HEK293 (cell line): ENCODE results near the gene HELLS.
A peak's percentile ranks its signal among the peaks of the same experiment; 100 is the strongest.

Source experiments
- CTCF ChIA-PET: fragments of 350-600 bp; formaldehyde crosslinking; extraction: SDS; loops from one replicate; lab custom pipeline; 2021; ENCODE audit warnings: antibody characterized with exemption; lab: Yijun Ruan, JAX
- POLR2A ChIA-PET: fragments of 300-600 bp; formaldehyde crosslinking; extraction: SDS; loops from one replicate; lab custom pipeline; 2020; ENCODE audit warnings: antibody characterized with exemption, inconsistent platforms; lab: Yijun Ruan, JAX
- H3K27ac ChIP-seq: fragments of 200-500 bp; sonication (Bioruptor generic); 2 replicates; pipeline ENCODE4 v1.5.1; 2014; ENCODE audit warnings: low read depth, low read length, control low read depth, inconsistent platforms; ENCODE audit errors: extremely low read depth
- H3K36me3 ChIP-seq, 2 experiments: fragments of 200-500 bp in 1 of 2; sonication (Bioruptor generic) in 1 of 2; 1 replicate in 1 of 2; 2 replicates in 1 of 2; pipeline ENCODE4 v1.5.1; 2014 to 2017; ENCODE audit warnings: inconsistent platforms in 2 of 2, low read length in 2 of 2; ENCODE audit not compliant: control insufficient read depth in 2 of 2, insufficient read depth in 1 of 2
- H3K4me1 ChIP-seq: fragments of 200-500 bp; sonication (Bioruptor generic); 2 replicates; pipeline ENCODE4 v1.5.1; 2014; ENCODE audit warnings: mild to moderate bottlenecking, low read length, inconsistent platforms; ENCODE audit not compliant: control insufficient read depth, insufficient read depth
- H3K4me3 ChIP-seq: 2 replicates; pipeline ENCODE4 v1.5.1; 2011; ENCODE audit warnings: low read depth, mild to moderate bottlenecking, control low read depth, low read length, moderate library complexity
- H3K9me3 ChIP-seq: fragments of 200-500 bp; sonication (Bioruptor generic); 2 replicates; pipeline ENCODE4 v1.5.1; 2014; ENCODE audit warnings: low read depth, low read length, inconsistent platforms; ENCODE audit not compliant: control insufficient read depth, insufficient read depth
- FEZF1 ChIP-seq: fragments of 450-650 bp; formaldehyde crosslinking; IDR thresholded peaks from 2 replicates; pipeline ENCODE4 v1.5.1; 2016; ENCODE audit warnings: missing biosample characterization, missing genetic modification characterization
- PRDM1 ChIP-seq: fragments of 450-650 bp; formaldehyde crosslinking; IDR thresholded peaks from 2 replicates; pipeline ENCODE4; 2016; ENCODE audit warnings: missing biosample characterization, missing genetic modification characterization
- REPIN1 ChIP-seq: fragments of 450-650 bp; formaldehyde crosslinking; IDR thresholded peaks from 2 replicates; pipeline ENCODE4 v1.5.1; 2017; ENCODE audit warnings: missing biosample characterization, missing genetic modification characterization, low read depth
- TRIM28 ChIP-seq: IDR thresholded peaks from 2 replicates; pipeline ENCODE4 v1.6.1; 2011; ENCODE audit warnings: low read length, control low read depth, borderline replicate concordance
- WT1 ChIP-seq: fragments of 450-650 bp; formaldehyde crosslinking; IDR thresholded peaks from 2 replicates; pipeline ENCODE4 v1.5.1; 2016; ENCODE audit warnings: missing biosample characterization, missing genetic modification characterization
- ZNF10 ChIP-seq: fragments of 450-650 bp; formaldehyde crosslinking; IDR thresholded peaks from 2 replicates; pipeline ENCODE4 v1.5.1; 2017; ENCODE audit warnings: missing biosample characterization, missing genetic modification characterization
- ZNF16 ChIP-seq: fragments of 450-650 bp; formaldehyde crosslinking; IDR thresholded peaks from 2 replicates; pipeline ENCODE4 v1.5.1; 2016; ENCODE audit warnings: low read depth, missing biosample characterization, missing genetic modification characterization
- ZNF214 ChIP-seq: fragments of 450-650 bp; formaldehyde crosslinking; IDR thresholded peaks from 2 replicates; pipeline ENCODE4 v1.5.1; 2017; ENCODE audit warnings: missing biosample characterization, mild to moderate bottlenecking, missing genetic modification characterization, borderline replicate concordance
- ZNF223 ChIP-seq: fragments of 450-650 bp; formaldehyde crosslinking; IDR thresholded peaks from 2 replicates; pipeline ENCODE4 v1.5.1; 2016; ENCODE audit warnings: missing biosample characterization, missing genetic modification characterization
- ZNF311 ChIP-seq: fragments of 450-650 bp; formaldehyde crosslinking; IDR thresholded peaks from 2 replicates; pipeline ENCODE4 v1.5.1; 2017; ENCODE audit warnings: missing biosample characterization, missing genetic modification characterization, borderline replicate concordance
- ZNF324 ChIP-seq: fragments of 450-650 bp; formaldehyde crosslinking; IDR thresholded peaks from 2 replicates; pipeline ENCODE4 v1.5.1; 2016; ENCODE audit warnings: missing biosample characterization, missing genetic modification characterization
- ZNF354C ChIP-seq: fragments of 450-650 bp; formaldehyde crosslinking; IDR thresholded peaks from 2 replicates; pipeline ENCODE4 v1.5.1; 2016; ENCODE audit warnings: missing biosample characterization, missing genetic modification characterization, low read depth, borderline replicate concordance
- ZNF521 ChIP-seq: fragments of 450-650 bp; formaldehyde crosslinking; IDR thresholded peaks from 2 replicates; pipeline ENCODE4 v1.5.1; 2017; ENCODE audit warnings: missing biosample characterization, mild to moderate bottlenecking, missing genetic modification characterization
- ZNF558 ChIP-seq: fragments of 450-650 bp; formaldehyde crosslinking; IDR thresholded peaks from 2 replicates; pipeline ENCODE4 v1.5.1; 2016; ENCODE audit warnings: missing biosample characterization, missing genetic modification characterization
- ZNF560 ChIP-seq: fragments of 450-650 bp; formaldehyde crosslinking; IDR thresholded peaks from 2 replicates; pipeline ENCODE4 v1.5.1; 2017; ENCODE audit warnings: missing biosample characterization, missing genetic modification characterization, borderline replicate concordance
- ZNF585B ChIP-seq: fragments of 450-650 bp; formaldehyde crosslinking; IDR thresholded peaks from 2 replicates; pipeline ENCODE4 v1.5.1; 2016; ENCODE audit warnings: missing biosample characterization, missing genetic modification characterization
- ZNF610 ChIP-seq: fragments of 450-650 bp; formaldehyde crosslinking; IDR thresholded peaks from 2 replicates; pipeline ENCODE4 v1.5.1; 2016; ENCODE audit warnings: missing biosample characterization, missing genetic modification characterization, borderline replicate concordance
- ZNF629 ChIP-seq: fragments of 450-650 bp; formaldehyde crosslinking; IDR thresholded peaks from 2 replicates; pipeline ENCODE4 v1.5.1; 2017; ENCODE audit warnings: missing biosample characterization, missing genetic modification characterization
- ZNF658 ChIP-seq: fragments of 450-650 bp; formaldehyde crosslinking; IDR thresholded peaks from 2 replicates; pipeline ENCODE4; 2016; ENCODE audit warnings: missing biosample characterization, missing genetic modification characterization
- ZNF777 ChIP-seq: fragments of 450-650 bp; formaldehyde crosslinking; IDR thresholded peaks from 2 replicates; pipeline ENCODE4 v1.5.1; 2017; ENCODE audit warnings: missing biosample characterization, missing genetic modification characterization, borderline replicate concordance
- ZNF785 ChIP-seq: fragments of 450-650 bp; formaldehyde crosslinking; IDR thresholded peaks from 2 replicates; pipeline ENCODE4 v1.5.1; 2016; ENCODE audit warnings: missing biosample characterization, missing genetic modification characterization
- TF ChIP-seq, protein P1 (sequence below): fragments of 450-650 bp; formaldehyde crosslinking; IDR thresholded peaks from 2 replicates; pipeline ENCODE4 v1.5.1; 2016; ENCODE audit warnings: missing biosample characterization, missing genetic modification characterization
- TF ChIP-seq, protein P2 (sequence below): fragments of 450-650 bp; formaldehyde crosslinking; IDR thresholded peaks from 2 replicates; pipeline ENCODE4 v1.5.1; 2016; ENCODE audit warnings: missing biosample characterization, missing genetic modification characterization
- TF ChIP-seq, protein P3 (sequence below): fragments of 450-650 bp; formaldehyde crosslinking; IDR thresholded peaks from 2 replicates; pipeline ENCODE4 v1.5.1; 2016; ENCODE audit warnings: missing biosample characterization, missing genetic modification characterization
- TF ChIP-seq, protein P4 (sequence below): fragments of 450-650 bp; formaldehyde crosslinking; IDR thresholded peaks from 2 replicates; pipeline ENCODE4 v1.5.1; 2016; ENCODE audit warnings: missing biosample characterization, missing genetic modification characterization

Gene HELLS

DNA sequence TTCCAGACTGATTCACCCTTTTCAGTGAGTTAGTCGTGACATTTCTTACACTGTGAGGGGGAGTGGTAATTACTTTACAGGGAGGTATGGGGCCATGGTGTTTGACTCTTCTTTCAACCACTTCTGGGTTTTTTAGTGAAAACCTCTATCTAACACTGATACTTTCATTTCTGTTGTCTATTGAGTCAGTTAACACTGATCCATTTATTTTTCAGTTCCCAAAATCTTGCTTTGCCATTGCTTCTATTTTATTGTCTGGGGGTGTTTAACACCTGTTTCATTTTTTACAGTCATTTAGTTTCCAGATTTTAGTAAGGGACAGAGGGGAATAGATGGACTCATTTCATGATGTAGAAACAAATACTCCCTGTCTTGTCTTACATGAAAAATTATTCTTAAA lies 61.5 kb downstream of the HELLS start (continued):
- TF ChIP-seq ZNF311 (tag by site-specific recombination) (no peak), ZNF10 (tag by site-specific recombination) (no peak), PRDM1 (tag by site-specific recombination) (no peak), ZNF610 (tag by site-specific recombination) (no peak)

DNA sequence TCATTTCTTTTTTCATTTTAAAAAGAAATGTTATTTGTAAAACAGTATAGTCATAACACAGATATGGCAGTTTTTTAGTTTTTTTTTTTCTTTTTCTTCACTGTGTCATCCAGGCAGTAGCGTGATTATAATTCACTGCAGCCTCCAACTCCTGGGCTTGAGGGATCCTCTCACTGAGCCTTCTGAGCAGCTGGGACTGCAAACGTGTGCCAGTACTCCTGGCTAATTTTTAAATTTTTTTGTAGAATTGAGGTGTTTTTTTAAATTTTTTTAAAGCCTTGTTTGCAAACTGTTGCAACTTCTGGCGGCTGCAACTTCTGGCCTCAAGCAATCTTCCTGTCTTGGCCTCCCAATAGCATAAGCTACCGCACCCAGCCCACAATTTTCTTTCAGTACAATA lies 63.0 kb downstream of the HELLS start:
- Histone ChIP-seq H3K4me3 (no peak overlapping the region), H3K36me3 (peaks cover 59 to 64% of the 10 kb centered on the region in 2 experiments), H3K27ac (no peak overlapping the region), H3K4me1 (no peaks in the 10 kb centered on the region), H3K9me3 (no peaks in the 10 kb centered on the region)
- CTCF ChIA-PET = interaction anchor here (0.7 kb wide), 1 partner anchor 656 kb away, joined by 4 read pairs; no protein-coding TSS in a partner anchor
- POLR2A ChIA-PET = no interaction called here
- TF ChIP-seq, protein P1, sequence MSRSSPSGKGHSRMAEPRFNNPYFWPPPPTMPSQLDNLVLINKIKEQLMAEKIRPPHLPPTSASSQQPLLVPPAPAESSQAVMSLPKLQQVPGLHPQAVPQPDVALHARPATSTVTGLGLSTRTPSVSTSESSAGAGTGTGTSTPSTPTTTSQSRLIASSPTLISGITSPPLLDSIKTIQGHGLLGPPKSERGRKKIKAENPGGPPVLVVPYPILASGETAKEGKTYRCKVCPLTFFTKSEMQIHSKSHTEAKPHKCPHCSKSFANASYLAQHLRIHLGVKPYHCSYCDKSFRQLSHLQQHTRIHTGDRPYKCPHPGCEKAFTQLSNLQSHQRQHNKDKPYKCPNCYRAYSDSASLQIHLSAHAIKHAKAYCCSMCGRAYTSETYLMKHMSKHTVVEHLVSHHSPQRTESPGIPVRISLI (tag by site-specific recombination) = 0 out of 2 replicates have a peak, but pooled peaks have one; percentile 36
- TF ChIP-seq ZNF223 = no peak

DNA sequence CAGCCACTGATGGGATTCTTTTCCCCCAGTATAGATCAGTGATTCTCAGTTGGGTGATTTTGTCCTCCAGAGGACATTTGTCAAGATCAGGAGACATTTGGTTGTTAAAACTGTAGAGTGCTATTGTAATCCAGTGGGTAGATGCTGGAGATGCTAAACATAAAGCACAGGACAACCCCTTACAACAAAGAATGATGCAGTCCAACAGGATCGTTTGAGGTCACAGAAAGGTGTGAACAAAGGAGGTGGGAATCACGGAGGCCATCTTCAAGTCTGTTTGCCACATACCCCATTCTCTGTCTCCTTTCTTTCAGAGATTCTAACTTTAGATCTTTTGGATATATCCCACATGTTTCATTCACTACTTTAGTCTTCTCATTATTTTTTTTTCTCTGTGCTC lies 69.0 kb downstream of the HELLS start:
- no peak overlapping the region for H3K27ac ChIP-seq
- ChIA-PET CTCF (no interaction called here), POLR2A (no interaction called here)
- TF ChIP-seq ZNF560 (tag by site-specific recombination) = no peak
- TF ChIP-seq ZNF585B (tag by site-specific recombination) = no peak
- TF ChIP-seq, protein P2, sequence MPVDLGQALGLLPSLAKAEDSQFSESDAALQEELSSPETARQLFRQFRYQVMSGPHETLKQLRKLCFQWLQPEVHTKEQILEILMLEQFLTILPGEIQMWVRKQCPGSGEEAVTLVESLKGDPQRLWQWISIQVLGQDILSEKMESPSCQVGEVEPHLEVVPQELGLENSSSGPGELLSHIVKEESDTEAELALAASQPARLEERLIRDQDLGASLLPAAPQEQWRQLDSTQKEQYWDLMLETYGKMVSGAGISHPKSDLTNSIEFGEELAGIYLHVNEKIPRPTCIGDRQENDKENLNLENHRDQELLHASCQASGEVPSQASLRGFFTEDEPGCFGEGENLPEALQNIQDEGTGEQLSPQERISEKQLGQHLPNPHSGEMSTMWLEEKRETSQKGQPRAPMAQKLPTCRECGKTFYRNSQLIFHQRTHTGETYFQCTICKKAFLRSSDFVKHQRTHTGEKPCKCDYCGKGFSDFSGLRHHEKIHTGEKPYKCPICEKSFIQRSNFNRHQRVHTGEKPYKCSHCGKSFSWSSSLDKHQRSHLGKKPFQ = peak; percentile 54; the same call in 1 of the 2 replicates
- no peak for TF ChIP-seq ZNF324 (tag by site-specific recombination)
- no peak for TF ChIP-seq ZNF785 (tag by site-specific recombination)
- no peak for TF ChIP-seq ZNF777 (tag by site-specific recombination)
- no peak overlapping the region for H3K4me3 ChIP-seq
- peaks cover 18 to 26% of the 10 kb centered on the region in 2 experiments for H3K36me3 ChIP-seq
- no peaks in the 10 kb centered on the region for H3K9me3 ChIP-seq
- H3K4me1 ChIP-seq = 0 out of 2 replicates have a peak, but pooled peaks cover 3% of the 10 kb centered on the region

DNA sequence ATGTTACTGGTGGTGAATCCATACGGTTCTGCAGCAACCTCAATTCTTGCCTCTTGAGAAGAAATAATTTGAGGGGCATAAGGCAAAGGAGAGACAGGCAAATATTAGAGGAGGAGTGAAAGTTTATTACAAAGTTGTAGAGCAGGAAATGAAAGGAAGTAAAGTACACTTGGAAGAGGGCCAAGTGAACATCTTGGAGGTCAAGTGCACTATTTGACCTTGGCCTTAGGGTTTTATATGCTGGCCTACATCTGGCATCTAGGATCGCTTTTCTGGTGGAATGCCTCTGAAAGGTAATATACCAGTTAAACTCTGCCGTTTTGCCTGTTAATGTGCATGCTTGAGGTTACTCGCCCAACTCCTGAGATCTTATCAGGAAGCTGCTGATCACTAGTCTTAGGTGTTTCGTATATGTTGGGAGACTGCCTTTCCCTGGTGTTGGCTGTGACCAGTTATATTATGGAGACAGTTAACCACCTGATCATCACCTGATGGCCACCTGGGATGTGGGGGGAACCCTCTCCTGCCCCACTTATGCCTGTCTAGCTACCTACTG lies 71.9 kb downstream of the HELLS start:
- CTCF ChIA-PET = interaction anchor here (0.5 to 0.6 kb wide), 2 partner anchors 660 to 746 kb away, joined by 3 to 4 read pairs; no protein-coding TSS in a partner anchor
- Histone ChIP-seq H3K36me3 (peaks cover 0 to 3% of the 10 kb centered on the region in 2 experiments; a peak in 1 of 3 replicates), H3K4me1 (0 out of 2 replicates have a peak, but pooled peaks cover 3% of the 10 kb centered on the region), H3K4me3 (no peak overlapping the region), H3K9me3 (no peaks in the 10 kb centered on the region), H3K27ac (no peak overlapping the region)
- POLR2A ChIA-PET = no interaction called here
- TF ChIP-seq ZNF521 (tag by site-specific recombination) (no peak), WT1 (tag by site-specific recombination) (no peak), FEZF1 (tag by site-specific recombination) (0 out of 2 replicates have a peak, but pooled peaks have one; percentile 20), ZNF214 (tag by site-specific recombination) (no peak), ZNF658 (no peak), ZNF629 (tag by site-specific recombination) (0 out of 2 replicates have a peak, but pooled peaks have one; percentile 18), ZNF16 (tag by site-specific recombination) (no peak), TRIM28 (peak; percentile 73; the same call in 1 of the 2 replicates), REPIN1 (tag by site-specific recombination) (no peak), ZNF558 (tag by site-specific recombination) (no peak), ZNF354C (tag by site-specific recombination) (no peak)
- TF ChIP-seq, protein P3, sequence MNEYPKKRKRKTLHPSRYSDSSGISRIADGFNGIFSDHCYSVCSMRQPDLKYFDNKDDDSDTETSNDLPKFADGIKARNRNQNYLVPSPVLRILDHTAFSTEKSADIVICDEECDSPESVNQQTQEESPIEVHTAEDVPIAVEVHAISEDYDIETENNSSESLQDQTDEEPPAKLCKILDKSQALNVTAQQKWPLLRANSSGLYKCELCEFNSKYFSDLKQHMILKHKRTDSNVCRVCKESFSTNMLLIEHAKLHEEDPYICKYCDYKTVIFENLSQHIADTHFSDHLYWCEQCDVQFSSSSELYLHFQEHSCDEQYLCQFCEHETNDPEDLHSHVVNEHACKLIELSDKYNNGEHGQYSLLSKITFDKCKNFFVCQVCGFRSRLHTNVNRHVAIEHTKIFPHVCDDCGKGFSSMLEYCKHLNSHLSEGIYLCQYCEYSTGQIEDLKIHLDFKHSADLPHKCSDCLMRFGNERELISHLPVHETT = 0 out of 2 replicates have a peak, but pooled peaks have one; percentile 13
- TF ChIP-seq, protein P4, sequence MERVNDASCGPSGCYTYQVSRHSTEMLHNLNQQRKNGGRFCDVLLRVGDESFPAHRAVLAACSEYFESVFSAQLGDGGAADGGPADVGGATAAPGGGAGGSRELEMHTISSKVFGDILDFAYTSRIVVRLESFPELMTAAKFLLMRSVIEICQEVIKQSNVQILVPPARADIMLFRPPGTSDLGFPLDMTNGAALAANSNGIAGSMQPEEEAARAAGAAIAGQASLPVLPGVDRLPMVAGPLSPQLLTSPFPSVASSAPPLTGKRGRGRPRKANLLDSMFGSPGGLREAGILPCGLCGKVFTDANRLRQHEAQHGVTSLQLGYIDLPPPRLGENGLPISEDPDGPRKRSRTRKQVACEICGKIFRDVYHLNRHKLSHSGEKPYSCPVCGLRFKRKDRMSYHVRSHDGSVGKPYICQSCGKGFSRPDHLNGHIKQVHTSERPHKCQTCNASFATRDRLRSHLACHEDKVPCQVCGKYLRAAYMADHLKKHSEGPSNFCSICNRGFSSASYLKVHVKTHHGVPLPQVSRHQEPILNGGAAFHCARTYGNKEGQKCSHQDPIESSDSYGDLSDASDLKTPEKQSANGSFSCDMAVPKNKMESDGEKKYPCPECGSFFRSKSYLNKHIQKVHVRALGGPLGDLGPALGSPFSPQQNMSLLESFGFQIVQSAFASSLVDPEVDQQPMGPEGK (tag by site-specific recombination) = no peak
